Measurements from ENCODE around the gene GPSM1. TPM values are rescaled to one million over a fixed set of nuclear protein-coding genes. Genes with fewer than 3 reads are reported as not detected.

The GPSM1 gene
- total and polyA plus RNA-seq, 9 of the 15 experiments (the other 6 are each of a cell fraction or from before 2014, with no cell fraction given) = 0.04 to 14.2 (median 3.1) TPM

- no peak for TF ChIP-seq MBD1 (CRISPR knock-in tag; IDR thresholded peaks at IDR 0.05)
Observed at GRCh38 chr9:136379003-136379287, 51.6 kb downstream of the GPSM1 start (continued).

GRCh38 chr9:136379401-136379800 lies 52.1 kb downstream of the GPSM1 start:
- Histone ChIP-seq H3K9me1 (ENCODE audit: control insufficient read depth, insufficient read depth, low read length) (no peaks in the 10 kb centered on the region), H3K36me3 (ENCODE audit: control insufficient read depth, insufficient read depth, low read length) (peaks cover 98% of the 10 kb centered on the region; the same call in 2 of the 3 replicates), H3K27me3 (ENCODE audit: control insufficient read depth in 2 of 2, insufficient read depth in 2 of 2, low read length in 2 of 2) (no peaks in the 10 kb centered on the region), H3K4me3 (no peak overlapping the region), H3K27ac (ENCODE audit: extremely low read depth, low read depth, low read length) (no peak overlapping the region), H4K20me1 (replicated peaks; ENCODE audit: control insufficient read depth, insufficient read depth, low read length) (no peaks in the 10 kb centered on the region), H2AFZ (ENCODE audit: low read depth, low read length) (no peak overlapping the region), H3K9me3 (replicated peaks; ENCODE audit: control insufficient read depth, insufficient read depth, low read depth, low read length) (no peaks in the 10 kb centered on the region), H3K9ac (ENCODE audit: insufficient read depth in 1 of 2, low read depth in 2 of 2, low read length in 2 of 2) (peak overlapping the region in 1 of 2 experiments; percentile 26; a peak in 1 of 4 replicates), H3K4me1 (replicated peaks in 1 of 2; ENCODE audit: control insufficient read depth in 2 of 2, insufficient read depth in 2 of 2, low read length in 2 of 2) (peaks cover 0 to 51% of the 10 kb centered on the region in 2 experiments; a peak in 1 of 5 replicates), H3K79me2 (ENCODE audit: control insufficient read depth, insufficient read depth, low read length) (no peaks in the 10 kb centered on the region), H3K4me2 (ENCODE audit: insufficient read depth, low read length) (no peak overlapping the region)
- intact Hi-C loops (cut with micrococcal nuclease) (no loop called here), in situ Hi-C loops (cut with MboI) (no loop called here)
- DNase-seq (ENCODE audit: extremely low read depth in 1 of 4, low spot score in 3 of 4) (no peak), FAIRE-seq (no peak), ATAC-seq (no peak)
- WGBS (ENCODE audit: insufficient coverage, low coverage, missing lambda C conversion rate) = 90% methylated on average over 8 of the region's 11 CpGs
- CTCF ChIA-PET (ENCODE audit: low intra/inter-chr PET ratio) = interaction anchor here (0.6 kb wide), 1 partner anchor 253 kb away, joined by 4 read pairs; no protein-coding TSS in a partner anchor
- BruUV-seq (replicated peaks) = no TSS peak
- TF ChIP-seq HMG20B (CRISPR knock-in tag; IDR thresholded peaks at IDR 0.05) (no peak), NCOA1 (IDR thresholded peaks at IDR 0.05; ENCODE audit: low read depth) (no peak), SAP30 (IDR thresholded peaks at IDR 0.05; ENCODE audit: borderline replicate concordance, insufficient read depth, low read depth, low read length, poor library complexity, severe bottlenecking) (no peak)
- POLR2A ChIA-PET = no interaction called here

Data from K562 (cell line).